Endothelial cell (in vitro differentiated cells): Measurements from ENCODE around the gene SPRED2. TPM values are rescaled to one million over a fixed set of nuclear protein-coding genes. Genes with fewer than 3 reads are reported as not detected.

ENCODE experiments used
- DNase-seq: peaks from one replicate; pipeline ENCODE4 v3.0.0; 2021; ENCODE audit warnings: low spot score
- H3K27ac Mint-ChIP-seq: one replicate; pipeline ENCODE4 v1.8.0; 2021; ENCODE audit warnings: mixed read lengths, inconsistent platforms; ENCODE audit not compliant: unreplicated experiment
- H3K27me3 Mint-ChIP-seq: one replicate; pipeline ENCODE4 v1.8.0; 2021; ENCODE audit warnings: mild to moderate bottlenecking, moderate library complexity, mixed read lengths, inconsistent platforms; ENCODE audit not compliant: unreplicated experiment
- H3K36me3 Mint-ChIP-seq: one replicate; pipeline ENCODE4 v1.8.0; 2021; ENCODE audit warnings: mild to moderate bottlenecking, low read depth, mixed read lengths, inconsistent platforms; ENCODE audit not compliant: unreplicated experiment
- H3K4me1 Mint-ChIP-seq: one replicate; pipeline ENCODE4 v1.8.0; 2021; ENCODE audit warnings: mild to moderate bottlenecking, mixed read lengths, inconsistent platforms; ENCODE audit not compliant: unreplicated experiment
- H3K4me3 Mint-ChIP-seq: one replicate; pipeline ENCODE4 v1.8.0; 2021; ENCODE audit warnings: mild to moderate bottlenecking, mixed read lengths, inconsistent platforms; ENCODE audit not compliant: unreplicated experiment
- H3K9me3 Mint-ChIP-seq: one replicate; pipeline ENCODE4 v1.8.0; 2021; ENCODE audit warnings: mixed read lengths, inconsistent platforms; ENCODE audit not compliant: unreplicated experiment
- total RNA-seq: library from RNA; stranded (reverse); fragmentation: NEBNext Ultra II Directional; extraction: Animal tissue kit (Norgen Biotek cat#: 25700); gene quantifications from one replicate; pipeline ENCODE4 v1.2.1, GENCODE V29; 2021; ENCODE audit not compliant: unreplicated experiment
- TF ChIP-seq, protein P1 (sequence below): fragments of 200-600 bp; sonication (generic); IDR thresholded peaks from one replicate; pipeline ENCODE4 v1.5.0; 2021; ENCODE audit warnings: antibody characterized with exemption; ENCODE audit not compliant: unreplicated experiment

The SPRED2 gene
- total RNA-seq, 1 donor from 2014 or later: 17.6 TPM

- Mint-ChIP-seq H3K27ac (no peak overlapping the region), H3K27me3 (no peaks in the 10 kb centered on the region), H3K36me3 (no peaks in the 10 kb centered on the region), H3K4me1 (peaks cover 4% of the 10 kb centered on the region), H3K4me3 (no peak overlapping the region), H3K9me3 (no peaks in the 10 kb centered on the region)
- no peak for DNase-seq
- TF ChIP-seq, protein P1, sequence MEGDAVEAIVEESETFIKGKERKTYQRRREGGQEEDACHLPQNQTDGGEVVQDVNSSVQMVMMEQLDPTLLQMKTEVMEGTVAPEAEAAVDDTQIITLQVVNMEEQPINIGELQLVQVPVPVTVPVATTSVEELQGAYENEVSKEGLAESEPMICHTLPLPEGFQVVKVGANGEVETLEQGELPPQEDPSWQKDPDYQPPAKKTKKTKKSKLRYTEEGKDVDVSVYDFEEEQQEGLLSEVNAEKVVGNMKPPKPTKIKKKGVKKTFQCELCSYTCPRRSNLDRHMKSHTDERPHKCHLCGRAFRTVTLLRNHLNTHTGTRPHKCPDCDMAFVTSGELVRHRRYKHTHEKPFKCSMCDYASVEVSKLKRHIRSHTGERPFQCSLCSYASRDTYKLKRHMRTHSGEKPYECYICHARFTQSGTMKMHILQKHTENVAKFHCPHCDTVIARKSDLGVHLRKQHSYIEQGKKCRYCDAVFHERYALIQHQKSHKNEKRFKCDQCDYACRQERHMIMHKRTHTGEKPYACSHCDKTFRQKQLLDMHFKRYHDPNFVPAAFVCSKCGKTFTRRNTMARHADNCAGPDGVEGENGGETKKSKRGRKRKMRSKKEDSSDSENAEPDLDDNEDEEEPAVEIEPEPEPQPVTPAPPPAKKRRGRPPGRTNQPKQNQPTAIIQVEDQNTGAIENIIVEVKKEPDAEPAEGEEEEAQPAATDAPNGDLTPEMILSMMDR: no peak
Measured at GRCh38 chr2:65366595-65367125, 65.7 kb downstream of the SPRED2 start.

- H3K36me3 Mint-ChIP-seq: no peaks in the 10 kb centered on the region
- H3K4me3 Mint-ChIP-seq: no peak overlapping the region
- no peaks in the 10 kb centered on the region for H3K9me3 Mint-ChIP-seq
- TF ChIP-seq, protein P1: no peak
- no peak overlapping the region for H3K27ac Mint-ChIP-seq
- no peaks in the 10 kb centered on the region for H3K27me3 Mint-ChIP-seq
- peaks cover 4% of the 10 kb centered on the region for H3K4me1 Mint-ChIP-seq
- DNase-seq: no peak
Measured at GRCh38 chr2:65364986-65365733, 67.2 kb downstream of the SPRED2 start.

DNA sequence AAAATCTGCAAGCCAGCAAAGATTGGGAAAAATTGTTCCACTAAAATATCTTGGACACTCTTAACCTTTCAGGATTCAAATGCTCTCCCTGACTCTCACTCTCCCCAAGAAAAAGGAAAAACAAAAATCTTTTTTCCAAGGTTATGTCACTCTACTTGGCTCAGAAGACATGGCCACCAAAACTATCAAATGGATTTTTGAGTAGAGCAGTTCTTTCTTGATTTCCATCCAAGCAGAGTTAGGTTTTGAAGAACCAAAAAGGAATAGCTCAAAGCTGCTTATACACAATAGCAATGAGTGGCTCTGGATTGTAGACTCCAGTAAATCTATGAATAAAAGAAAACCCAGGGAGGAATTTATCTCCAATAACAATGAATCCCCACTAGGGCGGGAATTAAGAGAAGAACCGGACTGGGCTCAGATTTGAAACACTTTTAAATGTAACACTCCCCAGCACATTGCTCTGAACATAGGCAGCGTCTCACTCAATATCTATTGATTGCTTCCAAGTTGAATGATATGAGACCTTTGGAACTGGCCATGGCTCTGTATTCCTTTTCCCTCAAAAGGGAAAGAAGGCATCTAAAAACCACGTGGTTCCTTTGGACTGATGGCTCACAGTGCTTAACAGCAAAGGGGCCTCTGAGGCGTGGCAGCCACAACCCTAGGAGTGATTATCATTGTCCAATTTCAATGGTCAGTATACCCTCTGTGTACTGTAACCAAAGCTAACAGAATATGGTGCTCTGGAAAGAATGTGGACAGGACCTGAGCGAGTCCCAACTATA is 68.3 kb downstream of the SPRED2 start:
- H3K27ac Mint-ChIP-seq: no peak overlapping the region
- TF ChIP-seq, protein P1: no peak
- no peaks in the 10 kb centered on the region for H3K27me3 Mint-ChIP-seq
- peaks cover 4% of the 10 kb centered on the region for H3K4me1 Mint-ChIP-seq
- no peaks in the 10 kb centered on the region for H3K9me3 Mint-ChIP-seq
- no peak for DNase-seq
- no peak overlapping the region for H3K4me3 Mint-ChIP-seq
- no peaks in the 10 kb centered on the region for H3K36me3 Mint-ChIP-seq

DNA sequence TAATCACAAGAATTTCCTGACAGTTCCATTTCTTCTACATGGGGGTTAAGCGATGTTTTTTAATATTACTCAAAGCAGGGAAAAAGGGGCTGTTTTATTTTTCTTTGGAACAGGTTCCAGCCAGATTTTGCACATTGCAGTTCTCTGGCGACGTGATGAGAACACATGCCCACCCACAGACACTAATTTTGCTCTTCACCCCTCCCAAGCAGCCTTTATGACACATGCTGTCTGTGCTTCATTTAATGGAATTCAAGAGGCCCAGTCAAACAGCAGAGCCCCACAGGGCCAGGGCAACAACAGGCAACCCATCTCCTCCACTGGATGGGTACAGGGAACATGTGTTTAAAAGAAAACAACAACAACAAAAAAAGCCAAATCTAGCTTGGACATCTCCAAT is 70.8 kb downstream of the SPRED2 start:
- Mint-ChIP-seq H3K27ac (no peak overlapping the region), H3K9me3 (no peaks in the 10 kb centered on the region), H3K27me3 (no peaks in the 10 kb centered on the region), H3K4me3 (no peak overlapping the region), H3K4me1 (peaks cover 4% of the 10 kb centered on the region), H3K36me3 (no peaks in the 10 kb centered on the region)
- no peak for DNase-seq
- TF ChIP-seq, protein P1: no peak
